ENCODE data around the gene CNKSR3.

Gene CNKSR3

DNA sequence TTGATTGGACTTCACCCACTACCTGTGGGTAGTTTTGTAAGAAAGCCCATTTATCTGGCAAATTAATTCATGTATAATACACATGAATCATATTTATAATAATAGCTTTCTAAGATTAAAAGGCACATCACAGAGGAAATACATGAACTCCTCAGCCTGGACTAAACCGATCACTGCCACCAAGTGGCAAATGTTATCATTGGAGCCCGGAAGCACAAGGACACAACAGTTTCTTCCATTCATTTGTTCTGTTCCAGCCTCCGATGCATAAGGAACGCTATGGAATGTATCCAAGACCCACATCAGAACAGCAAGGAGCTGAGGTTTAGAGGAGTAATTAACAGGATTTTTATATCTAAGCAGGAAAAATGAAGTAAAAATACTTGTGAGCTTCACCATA is 139.9 kb downstream of the CNKSR3 start:
- TF ChIP-seq, protein P1, sequence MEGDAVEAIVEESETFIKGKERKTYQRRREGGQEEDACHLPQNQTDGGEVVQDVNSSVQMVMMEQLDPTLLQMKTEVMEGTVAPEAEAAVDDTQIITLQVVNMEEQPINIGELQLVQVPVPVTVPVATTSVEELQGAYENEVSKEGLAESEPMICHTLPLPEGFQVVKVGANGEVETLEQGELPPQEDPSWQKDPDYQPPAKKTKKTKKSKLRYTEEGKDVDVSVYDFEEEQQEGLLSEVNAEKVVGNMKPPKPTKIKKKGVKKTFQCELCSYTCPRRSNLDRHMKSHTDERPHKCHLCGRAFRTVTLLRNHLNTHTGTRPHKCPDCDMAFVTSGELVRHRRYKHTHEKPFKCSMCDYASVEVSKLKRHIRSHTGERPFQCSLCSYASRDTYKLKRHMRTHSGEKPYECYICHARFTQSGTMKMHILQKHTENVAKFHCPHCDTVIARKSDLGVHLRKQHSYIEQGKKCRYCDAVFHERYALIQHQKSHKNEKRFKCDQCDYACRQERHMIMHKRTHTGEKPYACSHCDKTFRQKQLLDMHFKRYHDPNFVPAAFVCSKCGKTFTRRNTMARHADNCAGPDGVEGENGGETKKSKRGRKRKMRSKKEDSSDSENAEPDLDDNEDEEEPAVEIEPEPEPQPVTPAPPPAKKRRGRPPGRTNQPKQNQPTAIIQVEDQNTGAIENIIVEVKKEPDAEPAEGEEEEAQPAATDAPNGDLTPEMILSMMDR (IDR thresholded peaks at IDR 0.05; ENCODE audit: control insufficient read depth, extremely low read depth, insufficient read depth) = peak; percentile 61
- H3K4me3 ChIP-seq (ENCODE audit: low read depth, low read length) = no peak overlapping the region
- peak; percentile 7 for DNase-seq (ENCODE audit: low read depth)

DNA sequence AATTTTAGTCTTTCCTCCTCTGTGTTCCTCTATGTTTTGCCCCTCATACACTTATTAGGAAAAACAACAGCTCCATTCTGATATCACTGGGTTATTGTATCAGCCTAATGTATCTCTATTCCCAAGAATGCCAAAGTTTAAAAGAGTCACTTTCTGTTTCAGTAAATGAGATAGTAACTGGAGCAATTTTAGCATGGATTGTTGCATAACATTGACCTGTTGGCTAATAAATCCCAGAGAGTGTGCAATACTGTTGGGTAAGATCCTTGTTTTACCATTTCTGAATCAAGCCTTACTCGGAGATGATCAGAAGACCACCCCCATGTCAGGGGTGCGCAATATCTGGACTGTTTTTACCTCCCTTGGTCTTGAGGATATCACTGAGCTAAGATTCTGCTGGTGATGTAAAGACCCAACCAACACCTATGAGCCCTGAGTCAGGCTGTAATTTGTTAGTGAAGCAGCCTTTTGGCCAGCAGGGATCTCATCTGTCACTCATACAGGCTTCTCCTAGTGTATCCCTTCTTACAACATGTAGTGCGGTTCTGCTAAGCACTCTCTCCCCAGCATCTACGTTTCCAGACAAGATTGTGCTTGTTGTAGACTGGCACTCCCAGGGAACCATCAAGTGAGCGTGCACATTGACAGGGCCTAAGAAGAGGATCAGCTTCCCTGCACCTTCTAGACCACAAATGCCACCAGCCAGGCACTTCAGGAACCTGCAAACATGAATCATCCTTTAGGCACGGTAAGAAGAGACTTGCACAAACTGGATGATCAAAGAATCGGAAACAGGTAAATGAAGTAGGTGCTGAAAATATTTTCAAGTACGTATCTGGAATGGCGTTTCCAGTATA is 142.4 kb downstream of the CNKSR3 start:
- no peak for DNase-seq (ENCODE audit: low read depth)
- TF ChIP-seq, protein P1 (IDR thresholded peaks at IDR 0.05; ENCODE audit: control insufficient read depth, extremely low read depth, insufficient read depth) = no peak

DNA sequence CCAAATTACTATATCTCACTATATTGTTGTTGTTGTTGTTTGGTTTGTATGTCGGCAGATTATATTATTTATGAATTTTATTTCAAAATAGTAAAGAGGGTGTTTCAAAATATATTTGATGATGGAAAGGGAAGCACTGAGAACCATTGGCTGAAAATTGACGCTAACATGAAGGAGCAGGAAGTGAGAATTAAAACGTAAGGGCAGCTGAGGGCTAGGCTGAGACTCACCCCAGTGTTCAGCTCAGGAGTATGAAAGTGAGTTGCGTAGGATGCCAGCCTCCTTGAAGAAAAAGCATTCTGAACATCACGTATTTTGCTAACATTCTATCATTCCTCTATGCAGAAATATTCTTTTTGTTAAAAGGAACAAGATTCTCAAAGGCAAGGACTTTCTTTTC is 143.1 kb downstream of the CNKSR3 start:
- TF ChIP-seq, protein P1 (IDR thresholded peaks at IDR 0.05; ENCODE audit: control insufficient read depth, extremely low read depth, insufficient read depth) = no peak
- DNase-seq (ENCODE audit: low read depth) = no peak
- H3K4me3 ChIP-seq (ENCODE audit: low read depth, low read length) = no peak overlapping the region

More for the DNA sequence above, 142.4 kb downstream of the CNKSR3 start:
- H3K4me3 ChIP-seq (ENCODE audit: low read depth, low read length) = no peak overlapping the region

DNA sequence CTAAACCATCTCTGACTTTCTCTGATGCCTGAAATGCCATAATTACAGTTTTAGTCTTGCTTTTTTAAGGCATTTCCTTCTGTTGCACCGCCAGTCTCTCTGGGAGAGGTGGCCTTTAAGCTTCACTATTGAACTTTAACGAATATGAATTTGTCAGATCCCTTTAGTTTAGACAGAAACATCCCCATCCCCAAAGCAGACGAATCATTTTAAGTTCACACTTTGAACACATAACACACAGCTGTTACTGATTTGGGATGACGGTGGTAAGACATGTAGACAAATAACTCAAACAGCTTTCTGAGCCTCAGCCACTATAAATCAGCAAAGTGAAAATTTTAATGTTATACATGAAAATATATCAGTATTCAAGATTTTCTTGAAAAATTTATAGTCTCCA is 146.7 kb downstream of the CNKSR3 start:
- no peak overlapping the region for H3K4me3 ChIP-seq (ENCODE audit: low read depth, low read length)
- TF ChIP-seq, protein P1 (IDR thresholded peaks at IDR 0.05; ENCODE audit: control insufficient read depth, extremely low read depth, insufficient read depth) = no peak
- DNase-seq (ENCODE audit: low read depth) = no peak

DNA sequence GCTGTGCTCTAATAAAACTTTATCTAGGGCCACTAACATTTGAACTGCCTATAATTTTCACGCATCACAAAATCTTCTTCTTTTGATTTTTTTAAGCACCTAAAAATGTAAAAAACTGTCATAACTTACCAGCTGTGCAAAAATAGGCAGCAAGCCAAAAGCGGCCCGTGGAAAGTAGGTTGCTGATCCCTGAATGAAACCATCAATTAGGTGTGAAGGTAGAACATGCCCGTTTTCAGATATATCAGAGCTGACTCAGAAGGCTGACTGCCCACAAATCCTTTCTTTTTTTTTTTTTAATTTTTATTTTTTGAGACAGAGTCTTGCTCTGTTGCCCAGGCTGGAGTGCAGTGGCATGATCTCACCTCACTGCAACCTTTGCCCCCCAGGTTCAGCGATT is 149.0 kb downstream of the CNKSR3 start:
- H3K4me3 ChIP-seq (ENCODE audit: low read depth, low read length) = no peak overlapping the region
- DNase-seq (ENCODE audit: low read depth) = no peak
- TF ChIP-seq, protein P1 (IDR thresholded peaks at IDR 0.05; ENCODE audit: control insufficient read depth, extremely low read depth, insufficient read depth) = no peak

DNA sequence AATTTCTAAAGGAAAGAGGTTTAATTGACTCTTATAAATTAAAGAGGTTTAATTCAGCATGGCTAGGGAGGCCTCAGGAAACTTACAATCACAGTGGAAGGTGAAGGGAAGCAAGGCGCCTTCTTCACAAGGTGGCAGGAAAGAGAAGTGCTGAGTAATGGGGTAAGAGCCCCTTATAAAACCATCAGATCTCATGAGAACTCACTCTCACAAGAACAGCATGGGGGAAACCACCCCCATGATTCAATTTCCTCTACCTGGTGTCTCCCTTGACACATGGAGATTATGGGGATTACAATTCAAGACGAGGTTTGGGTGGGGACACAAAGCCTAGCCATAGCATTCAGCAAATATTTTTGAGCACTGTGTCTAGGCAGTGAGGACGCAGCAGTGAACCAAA is 150.0 kb downstream of the CNKSR3 start:
- no peak overlapping the region for H3K4me3 ChIP-seq (ENCODE audit: low read depth, low read length)
- TF ChIP-seq, protein P1 (IDR thresholded peaks at IDR 0.05; ENCODE audit: control insufficient read depth, extremely low read depth, insufficient read depth) = no peak
- no peak for DNase-seq (ENCODE audit: low read depth)

DNA sequence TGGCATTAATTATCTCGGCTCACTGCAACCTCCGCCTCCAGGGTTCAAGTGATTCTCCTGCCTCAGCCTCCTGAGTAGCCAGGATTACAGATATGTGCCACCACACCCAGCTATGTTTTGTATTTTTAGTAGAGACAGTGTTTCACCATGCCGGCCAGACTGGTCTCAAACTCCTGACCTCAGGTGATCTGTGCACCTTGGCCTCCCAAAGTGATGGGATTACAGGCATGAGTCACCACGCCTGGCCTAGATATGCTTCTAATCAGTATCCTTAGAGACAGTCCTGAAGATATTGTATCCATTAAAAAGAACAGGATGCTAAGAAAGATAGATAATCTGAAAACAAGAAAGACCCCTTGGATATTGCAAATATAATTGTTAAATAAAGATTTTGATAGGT is 150.8 kb downstream of the CNKSR3 start:
- no peak overlapping the region for H3K4me3 ChIP-seq (ENCODE audit: low read depth, low read length)
- TF ChIP-seq, protein P1 (IDR thresholded peaks at IDR 0.05; ENCODE audit: control insufficient read depth, extremely low read depth, insufficient read depth) = no peak
- no peak for DNase-seq (ENCODE audit: low read depth)

Data from LNCaP clone FGC (cell line).